ENCODE results near the gene PRELP.
"Not testable (repeated sequence)": the region's sequence is repeated elsewhere in the genome, so short reads cannot be mapped to it uniquely, and the experiment has no call there.

PRELP gene

GRCh38 chr1:203453616-203454015 is 22.0 kb upstream of the PRELP start:
- no peak for DNase-seq (ENCODE audit: low read depth)

GRCh38 chr1:203454986-203455471 is 20.6 kb upstream of the PRELP start:
- DNase-seq (ENCODE audit: low read depth) = no peak

- DNase-seq (ENCODE audit: low read depth) = no peak
Observed at GRCh38 chr1:203455706-203456105, 19.9 kb upstream of the PRELP start.

GRCh38 chr1:203456577-203456976 is 19.0 kb upstream of the PRELP start:
- no peak for DNase-seq (ENCODE audit: low read depth)

GRCh38 chr1:203458078-203458477 is 17.5 kb upstream of the PRELP start:
- no peak for DNase-seq (ENCODE audit: low read depth)

- DNase-seq (ENCODE audit: low read depth) = no peak
Observed at GRCh38 chr1:203459671-203460201, 15.9 kb upstream of the PRELP start.

GRCh38 chr1:203461717-203462116 is 13.9 kb upstream of the PRELP start:
- no peak for DNase-seq (ENCODE audit: low read depth)

GRCh38 chr1:203462143-203462542 is 13.5 kb upstream of the PRELP start:
- no peak for DNase-seq (ENCODE audit: low read depth)

- DNase-seq (ENCODE audit: low read depth) = no peak
Observed at GRCh38 chr1:203462878-203463277, 12.7 kb upstream of the PRELP start.

GRCh38 chr1:203463469-203464062 is 12.0 kb upstream of the PRELP start:
- no peak for DNase-seq (ENCODE audit: low read depth)

- DNase-seq (ENCODE audit: low read depth) = no peak
Observed at GRCh38 chr1:203464226-203464625, 11.4 kb upstream of the PRELP start.

GRCh38 chr1:203464743-203465142 is 10.9 kb upstream of the PRELP start:
- DNase-seq (ENCODE audit: low read depth) = no peak

GRCh38 chr1:203465146-203465798 is 10.3 kb upstream of the PRELP start:
- DNase-seq (ENCODE audit: low read depth) = no peak

GRCh38 chr1:203465948-203466347 is 9.7 kb upstream of the PRELP start:
- no peak for DNase-seq (ENCODE audit: low read depth)

- DNase-seq (ENCODE audit: low read depth) = not testable (repeated sequence)
Observed at GRCh38 chr1:203466906-203467549, 8.6 kb upstream of the PRELP start.

- no peak for DNase-seq (ENCODE audit: low read depth)
Observed at GRCh38 chr1:203467550-203467921, 8.1 kb upstream of the PRELP start.

GRCh38 chr1:203468326-203468725 is 7.3 kb upstream of the PRELP start:
- no peak for DNase-seq (ENCODE audit: low read depth)

- DNase-seq (ENCODE audit: low read depth) = no peak
Observed at GRCh38 chr1:203470240-203470639, 5.4 kb upstream of the PRELP start.

GRCh38 chr1:203471841-203472240 is 3.8 kb upstream of the PRELP start:
- no peak for DNase-seq (ENCODE audit: low read depth)

GRCh38 chr1:203473281-203473680 is 2.3 kb upstream of the PRELP start:
- DNase-seq (ENCODE audit: low read depth) = no peak

- no peak for DNase-seq (ENCODE audit: low read depth)
Observed at GRCh38 chr1:203473781-203474305, 1.8 kb upstream of the PRELP start.

GRCh38 chr1:203476216-203476814 is 709 bp downstream of the PRELP start:
- no peak for DNase-seq (ENCODE audit: low read depth)

- DNase-seq (ENCODE audit: low read depth) = no peak
Observed at GRCh38 chr1:203477748-203478147, 2.1 kb downstream of the PRELP start.
